GM19023 (cell line): ENCODE measurements around the gene OR6C76.

ENCODE experiments used
- ATAC-seq: cut with Tn5 transposase; IDR thresholded peaks from one replicate; pipeline ENCODE4 v1.9.1; 2021; ENCODE audit warnings: mild to moderate bottlenecking, moderate library complexity; ENCODE audit not compliant: unreplicated experiment

The OR6C76 gene

DNA sequence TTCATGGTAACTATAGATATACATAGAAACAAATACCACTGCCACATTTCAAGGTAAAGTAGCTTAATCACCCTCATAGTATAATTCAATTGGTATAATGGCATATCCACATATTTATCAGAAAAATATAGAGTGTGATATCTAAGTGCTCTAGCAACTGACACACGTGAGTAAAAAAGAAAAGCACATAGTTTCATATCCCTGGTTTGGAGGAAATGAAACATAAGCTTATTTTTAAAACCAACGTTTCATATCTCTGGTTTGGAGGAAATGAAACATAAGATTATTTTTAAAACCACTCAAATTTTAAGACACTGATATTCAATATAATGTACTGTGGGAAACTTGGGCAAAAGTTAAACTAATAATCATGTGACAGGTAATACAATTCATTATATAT, 41.8 kb downstream of the OR6C76 start:
- ATAC-seq: no peak

DNA sequence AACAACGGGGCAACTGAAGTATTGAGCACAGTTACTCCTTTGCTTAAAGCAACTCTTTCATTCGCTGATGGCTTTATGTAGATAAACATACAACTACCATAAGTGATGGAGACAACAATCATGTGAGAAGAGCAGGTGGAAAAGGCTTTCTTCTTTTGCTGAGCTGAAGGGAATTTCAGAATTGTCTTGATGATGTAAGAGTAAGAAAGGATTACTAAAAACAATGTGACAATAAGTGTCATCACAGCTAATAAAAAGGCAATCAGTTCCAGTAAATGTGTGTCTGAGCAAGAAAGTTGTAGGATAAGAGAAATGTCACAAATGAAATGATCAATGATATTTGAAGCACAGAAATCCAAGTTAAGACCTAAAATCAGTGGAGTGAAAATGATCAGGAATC, 43.2 kb downstream of the OR6C76 start:
- ATAC-seq: no peak

GRCh38 chr12:55470088-55470829, 44.2 kb downstream of the OR6C76 start, which contains the start of gene OR6C70:
TSS of gene OR6C70 (minus strand) at chr12:55470138. CDS start at chr12:55470138, 0 bp downstream.
- ATAC-seq: no peak

DNA sequence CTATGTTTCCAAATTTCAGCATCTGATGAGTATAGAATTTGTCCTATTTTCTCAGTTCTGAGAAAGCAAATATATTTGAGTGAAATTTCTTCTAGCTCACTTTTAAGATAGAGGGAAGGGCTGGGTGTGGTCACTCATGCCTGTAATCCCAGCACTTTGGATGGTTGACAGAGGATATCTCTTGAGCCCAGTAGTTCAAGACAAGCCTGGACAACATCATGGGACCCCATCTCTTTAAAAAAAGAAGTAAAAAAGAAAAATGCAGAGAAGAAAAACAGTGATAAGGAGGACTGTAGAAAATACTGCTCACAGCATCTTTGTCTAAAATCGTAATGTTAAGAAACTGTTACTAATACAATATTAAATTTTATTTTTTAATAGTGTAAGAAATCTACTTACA, 46.2 kb downstream of the OR6C76 start:
- no peak for ATAC-seq
